GM13977 (cell line): ENCODE data around the gene CD68.

Experiments used
- DNase-seq: peaks from one replicate; pipeline ENCODE4 v3.0.0; 2012; ENCODE audit warnings: low spot score
- CTCF ChIP-seq: IDR thresholded peaks from 2 replicates; pipeline ENCODE4 v1.5.1; 2012; ENCODE audit warnings: mild to moderate bottlenecking, control low read depth; ENCODE audit not compliant: insufficient read depth; ENCODE audit errors: extremely low read depth, missing control alignments
- in situ Hi-C: fragments of 300-500 bp; cut with MboI; formaldehyde crosslinking; loops from one replicate; pipeline ENCODE4 v1.12.0; 2022; ENCODE audit warnings: low sequenced_read_pairs, low pct_unique_long_range_greater_than_20kb, mixed read lengths, inconsistent platforms; ENCODE audit not compliant: unreplicated experiment

Gene CD68

GRCh38 chr17:7574176-7574953 lies 5.1 kb upstream of the CD68 start:
- TF ChIP-seq CTCF = no peak
- no peak for DNase-seq
- in situ Hi-C loops = loop anchor here (25.0 kb wide), 1 partner anchor 212 kb away; the partner anchor contains the start of genes KCTD11 and TMEM95

- DNase-seq = no peak
- TF ChIP-seq CTCF = no peak
- in situ Hi-C loops = no loop called here
Observed at GRCh38 chr17:7575481-7575883, 4.0 kb upstream of the CD68 start.

GRCh38 chr17:7575959-7576358 lies 3.5 kb upstream of the CD68 start:
- TF ChIP-seq CTCF = no peak
- DNase-seq = no peak

GRCh38 chr17:7576432-7576937 lies 3.0 kb upstream of the CD68 start:
- TF ChIP-seq CTCF = no peak
- DNase-seq = no peak
- in situ Hi-C loops = no loop called here

More at GRCh38 chr17:7575959-7576358, 3.5 kb upstream of the CD68 start:
- in situ Hi-C loops = no loop called here

- TF ChIP-seq CTCF = no peak
- no peak for DNase-seq
- in situ Hi-C loops = no loop called here
Observed at GRCh38 chr17:7577327-7578199, 1.9 kb upstream of the CD68 start.

GRCh38 chr17:7579834-7580603 lies 581 bp downstream of the CD68 start:
- DNase-seq = no peak
- TF ChIP-seq CTCF = no peak
- in situ Hi-C loops = no loop called here
